Tibial nerve (tissue), 4 donors: ENCODE measurements around the gene CCM2L. TPM values are rescaled to one million over a fixed set of nuclear protein-coding genes. Genes with fewer than 3 reads are reported as not detected.

Experiments
- DNase-seq, 2 donors: peaks; one replicate each; pipeline ENCODE4 v3.0.0-alpha.2; 2019; ENCODE audit warnings: low spot score in 2 of 2
- H3K27ac ChIP-seq, 4 donors: fragments of 200-600 bp; sonication (generic) in 3 of 4; one replicate each; pipeline ENCODE4 v1.5.1; 2017 to 2019; ENCODE audit warnings: mild to moderate bottlenecking in 1 of 4
- H3K27me3 ChIP-seq, 2 donors: fragments of 200-600 bp; sonication (generic) in 1 of 2; one replicate each; pipeline versions ENCODE4 v1.5.1 to v1.6.0; 2017 to 2019
- H3K36me3 ChIP-seq, 3 donors: fragments of 200-600 bp; sonication (generic); one replicate each; pipeline ENCODE4 v1.5.1; 2018 to 2019
- H3K4me1 ChIP-seq, 4 donors: fragments of 200-600 bp; sonication (generic) in 3 of 4; one replicate each; pipeline ENCODE4 v1.5.1; 2017 to 2019
- H3K4me3 ChIP-seq, 4 donors: fragments of 200-600 bp; sonication (generic) in 3 of 4; one replicate each; pipeline ENCODE4 v1.5.1; 2017 to 2019; ENCODE audit warnings: mild to moderate bottlenecking in 1 of 4, moderate library complexity in 1 of 4
- H3K9me3 ChIP-seq, 4 donors: fragments of 200-600 bp; sonication (generic) in 3 of 4; one replicate each; pipeline ENCODE4 v1.5.1; 2017 to 2019
- CTCF ChIP-seq, 5 experiments: fragments of 200-600 bp in 3 of 5; fragments of 450-650 bp in 2 of 5; sonication (generic) in 3 of 5; IDR thresholded peaks; one replicate each; pipeline ENCODE4 v1.5.1; 2016 to 2019; ENCODE audit warnings: antibody characterized with exemption in 5 of 5, mild to moderate bottlenecking in 3 of 5, moderate library complexity in 2 of 5
- EP300 ChIP-seq, 2 donors: sonication (generic); formaldehyde crosslinking; IDR thresholded peaks; one replicate each; pipeline ENCODE4 v1.6.1; 2017; ENCODE audit warnings: antibody characterized with exemption in 2 of 2, mild to moderate bottlenecking in 1 of 2
- POLR2A ChIP-seq, 2 donors: fragments of 450-650 bp; IDR thresholded peaks; one replicate each; pipeline ENCODE4 v1.6.1; 2017; ENCODE audit warnings: antibody characterized with exemption in 2 of 2, mild to moderate bottlenecking in 2 of 2, moderate library complexity in 2 of 2
- WGBS, 2 donors: methylation state at CpG; one replicate each; pipeline ENCODE4 v1.1.5; 2018; 5-methylcytosine and 5-hydroxymethylcytosine counted together
- total RNA-seq, 4 donors: library from RNA; depleted of rRNA; stranded (reverse); fragments of >200 nt; gene quantifications; one replicate each; pipeline ENCODE4 v1.1.0, GENCODE V29; 2016

CCM2L gene
- total RNA-seq, 4 donors from 2014 or later, result 5.4 to 14.2 (median 13.6) TPM

GRCh38 chr20:32034581-32035425, 24.6 kb downstream of the CCM2L start:
- Histone ChIP-seq H3K36me3 (no peaks in the 10 kb centered on the region), H3K27me3 (peaks cover 0 to 20% of the 10 kb centered on the region in 2 donors), H3K9me3 (no peaks in the 10 kb centered on the region), H3K27ac (no peak overlapping the region), H3K4me1 (peaks cover 0 to 12% (median 8%) of the 10 kb centered on the region in 4 donors), H3K4me3 (no peak overlapping the region)
- TF ChIP-seq CTCF (IDR thresholded peaks at IDR 0.05), result peak in 1 of 5 experiments; percentile 18
- no peak for TF ChIP-seq POLR2A (IDR thresholded peaks at IDR 0.05)
- WGBS, 2 donors, result 37 to 45% methylated on average over 9 of the region's 9 CpGs
- DNase-seq, result no peak

- no peak for TF ChIP-seq EP300 (IDR thresholded peaks at IDR 0.05)
- Histone ChIP-seq H3K36me3 (no peaks in the 10 kb centered on the region), H3K27me3 (peaks cover 0 to 25% of the 10 kb centered on the region in 2 donors), H3K4me1 (peaks cover 0 to 12% (median 8%) of the 10 kb centered on the region in 4 donors), H3K9me3 (no peaks in the 10 kb centered on the region), H3K4me3 (no peak overlapping the region), H3K27ac (no peak overlapping the region)
- 82 to 86% methylated on average over 8 of the region's 8 CpGs for WGBS, 2 donors
- DNase-seq, result no peak
Observed at GRCh38 chr20:32035426-32035779, 25.2 kb downstream of the CCM2L start.

- peaks cover 0 to 8% (median 5%) of the 10 kb centered on the region in 4 donors for H3K4me1 ChIP-seq
- H3K27ac ChIP-seq, result no peak overlapping the region
- DNase-seq, result no peak
- TF ChIP-seq CTCF (IDR thresholded peaks at IDR 0.05) (no peak), POLR2A (IDR thresholded peaks at IDR 0.05) (no peak), EP300 (IDR thresholded peaks at IDR 0.05) (no peak)
- H3K36me3 ChIP-seq, result no peaks in the 10 kb centered on the region
- no peak overlapping the region for H3K4me3 ChIP-seq
- WGBS, 2 donors, result 56 to 64% methylated on average over 4 of the region's 4 CpGs
- H3K9me3 ChIP-seq, result no peaks in the 10 kb centered on the region
- peaks cover 0 to 20% of the 10 kb centered on the region in 2 donors for H3K27me3 ChIP-seq
Observed at GRCh38 chr20:32036252-32036651, 26.0 kb downstream of the CCM2L start.

- 57 to 61% methylated on average over 10 of the region's 10 CpGs for WGBS, 2 donors
- H3K36me3 ChIP-seq, result no peaks in the 10 kb centered on the region
- no peaks in the 10 kb centered on the region for H3K9me3 ChIP-seq
- H3K4me1 ChIP-seq, result peaks cover 0 to 2% (median 0%) of the 10 kb centered on the region in 4 donors
- H3K4me3 ChIP-seq, result no peak overlapping the region
- TF ChIP-seq CTCF (IDR thresholded peaks at IDR 0.05) (no peak), EP300 (IDR thresholded peaks at IDR 0.05) (no peak), POLR2A (IDR thresholded peaks at IDR 0.05) (no peak)
- peaks cover 0 to 18% of the 10 kb centered on the region in 2 donors for H3K27me3 ChIP-seq
- DNase-seq, result no peak
- no peak overlapping the region for H3K27ac ChIP-seq
Observed at GRCh38 chr20:32036716-32037485, 26.7 kb downstream of the CCM2L start.

- no peak for DNase-seq
- Histone ChIP-seq H3K4me1 (no peaks in the 10 kb centered on the region), H3K9me3 (no peaks in the 10 kb centered on the region), H3K36me3 (no peaks in the 10 kb centered on the region), H3K27me3 (peaks cover 0 to 18% of the 10 kb centered on the region in 2 donors), H3K4me3 (no peak overlapping the region), H3K27ac (no peak overlapping the region)
- TF ChIP-seq CTCF (IDR thresholded peaks at IDR 0.05) (no peak), EP300 (IDR thresholded peaks at IDR 0.05) (no peak), POLR2A (IDR thresholded peaks at IDR 0.05) (no peak)
- 62 to 69% methylated on average over 4 of the region's 4 CpGs for WGBS, 2 donors
Observed at GRCh38 chr20:32037929-32038328, 27.7 kb downstream of the CCM2L start.
